ENCODE results near the gene HOXC13.

DNA sequence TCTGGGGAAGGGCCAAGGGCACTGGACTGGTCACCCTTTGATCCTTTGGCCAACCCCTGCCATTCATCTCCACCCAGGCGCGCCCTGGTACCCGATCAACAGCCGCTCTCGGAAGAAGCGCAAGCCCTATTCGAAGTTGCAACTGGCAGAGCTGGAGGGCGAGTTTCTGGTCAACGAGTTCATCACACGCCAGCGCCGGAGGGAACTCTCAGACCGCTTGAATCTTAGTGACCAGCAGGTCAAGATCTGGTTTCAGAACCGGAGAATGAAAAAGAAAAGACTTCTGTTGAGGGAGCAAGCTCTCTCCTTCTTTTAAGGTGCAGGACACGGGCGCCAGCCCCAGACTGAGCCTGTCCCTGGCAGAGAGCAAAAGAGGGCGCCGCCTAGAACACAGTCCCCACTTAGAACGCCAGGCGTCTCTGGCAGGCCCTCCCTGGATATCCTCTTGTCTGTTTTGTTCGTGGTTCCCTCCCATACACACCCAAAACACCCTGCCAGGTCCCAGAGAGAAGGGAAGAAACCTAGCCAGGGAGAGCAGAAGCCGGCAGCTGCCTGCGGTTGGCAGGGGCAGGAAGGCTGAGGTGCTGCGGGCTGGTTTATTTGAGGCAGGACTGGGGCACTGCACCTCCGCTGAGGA is 17.7 kb downstream of the HOXC13 start:
- TF ChIP-seq, protein P1, sequence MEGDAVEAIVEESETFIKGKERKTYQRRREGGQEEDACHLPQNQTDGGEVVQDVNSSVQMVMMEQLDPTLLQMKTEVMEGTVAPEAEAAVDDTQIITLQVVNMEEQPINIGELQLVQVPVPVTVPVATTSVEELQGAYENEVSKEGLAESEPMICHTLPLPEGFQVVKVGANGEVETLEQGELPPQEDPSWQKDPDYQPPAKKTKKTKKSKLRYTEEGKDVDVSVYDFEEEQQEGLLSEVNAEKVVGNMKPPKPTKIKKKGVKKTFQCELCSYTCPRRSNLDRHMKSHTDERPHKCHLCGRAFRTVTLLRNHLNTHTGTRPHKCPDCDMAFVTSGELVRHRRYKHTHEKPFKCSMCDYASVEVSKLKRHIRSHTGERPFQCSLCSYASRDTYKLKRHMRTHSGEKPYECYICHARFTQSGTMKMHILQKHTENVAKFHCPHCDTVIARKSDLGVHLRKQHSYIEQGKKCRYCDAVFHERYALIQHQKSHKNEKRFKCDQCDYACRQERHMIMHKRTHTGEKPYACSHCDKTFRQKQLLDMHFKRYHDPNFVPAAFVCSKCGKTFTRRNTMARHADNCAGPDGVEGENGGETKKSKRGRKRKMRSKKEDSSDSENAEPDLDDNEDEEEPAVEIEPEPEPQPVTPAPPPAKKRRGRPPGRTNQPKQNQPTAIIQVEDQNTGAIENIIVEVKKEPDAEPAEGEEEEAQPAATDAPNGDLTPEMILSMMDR (optimal IDR thresholded peaks at IDR 0.05 in 1 of 3, IDR thresholded peaks at IDR 0.05 in 1 of 3, conservative IDR thresholded peaks at IDR 0.05 in 1 of 3; ENCODE audit: extremely low read depth in 1 of 3, insufficient read depth in 2 of 3, low read length in 3 of 3), result peak in 2 of 3 experiments; percentile 24 to 43
- TF ChIP-seq EZH2 (IDR thresholded peaks at IDR 0.05; ENCODE audit: low read length), result no peak

All from keratinocyte (primary cell).